Breast epithelium (tissue), 3 donors: ENCODE data around the gene CCT8L2.
"Not testable (repeated sequence)": the region's sequence is repeated elsewhere in the genome, so short reads cannot be mapped to it uniquely, and the experiment has no call there.

Experiments
- CTCF ChIP-seq, 3 donors: fragments of 450-650 bp; IDR thresholded peaks; one replicate each; pipeline ENCODE4 v1.5.1; 2016 to 2017; ENCODE audit warnings: antibody characterized with exemption in 3 of 3, mild to moderate bottlenecking in 3 of 3, moderate library complexity in 3 of 3
- POLR2A ChIP-seq: fragments of 450-650 bp; IDR thresholded peaks from one replicate; pipeline ENCODE4 v1.6.1; 2016; ENCODE audit warnings: antibody characterized with exemption, mild to moderate bottlenecking, moderate library complexity
- POLR2AphosphoS5 ChIP-seq, 3 donors: sonication (generic); formaldehyde crosslinking; IDR thresholded peaks; one replicate each; pipeline ENCODE4 v1.6.1; 2017; ENCODE audit warnings: antibody characterized with exemption in 3 of 3

- TF ChIP-seq CTCF (IDR thresholded peaks at IDR 0.05); POLR2AphosphoS5 (IDR thresholded peaks at IDR 0.05); POLR2A: not testable (repeated sequence)
Observed at GRCh38 chr22:16635442-16635841, 42.8 kb upstream of the CCT8L2 start.
